Stimulated activated naive CD4-positive, alpha-beta T cell treated with Interleukin-2 at 50 U/mL for 16 hours (primary cell): ENCODE data around the gene TTC21A.

Experiments
- DNase-seq: peaks from one replicate; lab custom pipeline; 2025; lab: John Stamatoyannopoulos, UW

TTC21A gene

GRCh38 chr3:39099738-39100499 lies 7.6 kb upstream of the TTC21A start:
- DNase-seq: no peak

GRCh38 chr3:39100500-39100886 lies 7.0 kb upstream of the TTC21A start:
- no peak for DNase-seq

GRCh38 chr3:39101022-39101689 lies 6.3 kb upstream of the TTC21A start:
- DNase-seq: peak; percentile 21

GRCh38 chr3:39102504-39103323 lies 4.8 kb upstream of the TTC21A start:
- no peak for DNase-seq

- no peak for DNase-seq
Measured at GRCh38 chr3:39103324-39103693, 4.2 kb upstream of the TTC21A start.

- no peak for DNase-seq
Measured at GRCh38 chr3:39103791-39104552, 3.5 kb upstream of the TTC21A start.

GRCh38 chr3:39104961-39105686 lies 2.4 kb upstream of the TTC21A start:
- peak; percentile 10 for DNase-seq

- DNase-seq: no peak
Measured at GRCh38 chr3:39105687-39106063, 1.8 kb upstream of the TTC21A start.

- DNase-seq: no peak
Measured at GRCh38 chr3:39106281-39106811, 1.1 kb upstream of the TTC21A start.

- peak; percentile 4 for DNase-seq
Measured at GRCh38 chr3:39106851-39107387, 561 bp upstream of the TTC21A start.

- DNase-seq: no peak
Measured at GRCh38 chr3:39108200-39108710, 775 bp downstream of the TTC21A start.

- DNase-seq: no peak
Measured at GRCh38 chr3:39109086-39109485, 1.6 kb downstream of the TTC21A start.

- no peak for DNase-seq
Measured at GRCh38 chr3:39110041-39110639, 2.7 kb downstream of the TTC21A start.

- DNase-seq: no peak
Measured at GRCh38 chr3:39112113-39112512, 4.6 kb downstream of the TTC21A start.

- no peak for DNase-seq
Measured at GRCh38 chr3:39112535-39112934, 5.1 kb downstream of the TTC21A start.

- DNase-seq: no peak
Measured at GRCh38 chr3:39113291-39113690, 5.8 kb downstream of the TTC21A start.

- no peak for DNase-seq
Measured at GRCh38 chr3:39114456-39114855, 7.0 kb downstream of the TTC21A start.

- DNase-seq: no peak
Measured at GRCh38 chr3:39115870-39116269, 8.4 kb downstream of the TTC21A start.

- no peak for DNase-seq
Measured at GRCh38 chr3:39118079-39118478, 10.6 kb downstream of the TTC21A start.

- no peak for DNase-seq
Measured at GRCh38 chr3:39118931-39119660, 11.6 kb downstream of the TTC21A start.
